ENCODE results near the gene RTP4. TPM values are rescaled to one million over a fixed set of nuclear protein-coding genes. Genes with fewer than 3 reads are reported as not detected.

RTP4 gene
- total and polyA plus RNA-seq, 2 donors (not counting 3 experiments of a cell fraction or from before 2014, with no cell fraction given): 0.12 to 0.22 TPM

GRCh38 chr3:187400756-187401155 lies 32.6 kb downstream of the RTP4 start:
- Histone ChIP-seq H2AFZ (ENCODE audit: low read depth, low read length) (no peak overlapping the region), H3K9me3 (replicated peaks; ENCODE audit: control insufficient read depth, insufficient read depth, low read length) (no peaks in the 10 kb centered on the region)
- no peak for FAIRE-seq

GRCh38 chr3:187401856-187402255 lies 33.7 kb downstream of the RTP4 start:
- Histone ChIP-seq H2AFZ (ENCODE audit: low read depth, low read length) (no peak overlapping the region), H3K4me2 (ENCODE audit: insufficient read depth, low read length) (no peak overlapping the region), H3K79me2 (ENCODE audit: control insufficient read depth, insufficient read depth, low read length) (no peaks in the 10 kb centered on the region), H3K27me3 (ENCODE audit: control insufficient read depth in 2 of 2, insufficient read depth in 2 of 2, low read length in 2 of 2) (no peaks in the 10 kb centered on the region), H3K4me1 (ENCODE audit: control insufficient read depth, extremely low read depth, insufficient read depth, low read length) (peaks cover 3% of the 10 kb centered on the region), H4K20me1 (replicated peaks; ENCODE audit: control insufficient read depth, extremely low read depth, insufficient read depth, low read length) (no peaks in the 10 kb centered on the region), H3K9ac (replicated peaks; ENCODE audit: extremely low read depth, insufficient read depth, low read length) (no peak overlapping the region), H3K9me1 (replicated peaks; ENCODE audit: control insufficient read depth, extremely low read depth, insufficient read depth, low read length) (no peaks in the 10 kb centered on the region), H3K27ac (ENCODE audit: insufficient read depth, low read depth, low read length) (no peak overlapping the region), H3K36me3 (ENCODE audit: control insufficient read depth in 2 of 2, extremely low read depth in 1 of 2, insufficient read depth in 2 of 2, low read length in 2 of 2) (no peaks in the 10 kb centered on the region), H3K4me3 (replicated peaks in 1 of 3; ENCODE audit: insufficient read depth in 1 of 3, low read depth in 1 of 3, low read length in 3 of 3) (no peak overlapping the region), H3K9me3 (replicated peaks; ENCODE audit: control insufficient read depth, insufficient read depth, low read length) (no peaks in the 10 kb centered on the region)
- no TSS peak for BruUV-seq (replicated peaks)
- intact Hi-C loops (cut with micrococcal nuclease): no loop called here
- DNase-seq (ENCODE audit: low read depth, low spot score): no peak
- dilution Hi-C loops (cut with MboI; ENCODE audit: extremely low pct_ligation_motif_present, low sequenced_read_pairs): no loop called here
- ChIA-PET CTCF (no interaction called here), POLR2A (no interaction called here)
- TF ChIP-seq GATA2 (IDR thresholded peaks at IDR 0.05; ENCODE audit: insufficient read depth, insufficient read length, low read depth, low read length): no peak
- no peak for TF ChIP-seq EZH2 (IDR thresholded peaks at IDR 0.05; ENCODE audit: borderline replicate concordance, low read depth, low read length, severe bottlenecking)
- TF ChIP-seq POLR2AphosphoS5 (IDR thresholded peaks at IDR 0.05; ENCODE audit: insufficient read depth, low read depth, low read length): no peak
- TF ChIP-seq FOS (IDR thresholded peaks at IDR 0.05; ENCODE audit: borderline replicate concordance, insufficient read depth, low read length): no peak
- TF ChIP-seq JUN (IDR thresholded peaks at IDR 0.05; ENCODE audit: borderline replicate concordance, insufficient read depth, insufficient read length, low read depth): no peak
- no peak for TF ChIP-seq MYC (IDR thresholded peaks at IDR 0.05; ENCODE audit: low read depth, low read length)
- TF ChIP-seq CTCF (IDR thresholded peaks at IDR 0.05; ENCODE audit: extremely low read depth in 1 of 2, insufficient read depth in 1 of 2, low read depth in 1 of 2, low read length in 2 of 2): no peak
- TF ChIP-seq MAX (IDR thresholded peaks at IDR 0.05; ENCODE audit: insufficient read depth, insufficient read length): no peak
- TF ChIP-seq POLR2A (IDR thresholded peaks at IDR 0.05; ENCODE audit: low read depth, low read length): no peak
- no peak for FAIRE-seq

More at GRCh38 chr3:187400756-187401155, 32.6 kb downstream of the RTP4 start:
- CTCF ChIA-PET: no interaction called here
- Histone ChIP-seq H3K4me1 (ENCODE audit: control insufficient read depth, extremely low read depth, insufficient read depth, low read length) (peaks cover 3% of the 10 kb centered on the region), H3K4me2 (ENCODE audit: insufficient read depth, low read length) (no peak overlapping the region), H3K36me3 (ENCODE audit: control insufficient read depth in 2 of 2, extremely low read depth in 1 of 2, insufficient read depth in 2 of 2, low read length in 2 of 2) (no peaks in the 10 kb centered on the region), H4K20me1 (replicated peaks; ENCODE audit: control insufficient read depth, extremely low read depth, insufficient read depth, low read length) (no peaks in the 10 kb centered on the region), H3K79me2 (ENCODE audit: control insufficient read depth, insufficient read depth, low read length) (no peaks in the 10 kb centered on the region), H3K27ac (ENCODE audit: insufficient read depth, low read depth, low read length) (no peak overlapping the region), H3K9ac (replicated peaks; ENCODE audit: extremely low read depth, insufficient read depth, low read length) (no peak overlapping the region), H3K4me3 (replicated peaks in 1 of 3; ENCODE audit: insufficient read depth in 1 of 3, low read depth in 1 of 3, low read length in 3 of 3) (no peak overlapping the region), H3K9me1 (replicated peaks; ENCODE audit: control insufficient read depth, extremely low read depth, insufficient read depth, low read length) (no peaks in the 10 kb centered on the region), H3K27me3 (ENCODE audit: control insufficient read depth in 2 of 2, insufficient read depth in 2 of 2, low read length in 2 of 2) (no peaks in the 10 kb centered on the region)
- dilution Hi-C loops (cut with MboI; ENCODE audit: extremely low pct_ligation_motif_present, low sequenced_read_pairs): no loop called here
- BruUV-seq (replicated peaks): no TSS peak
- POLR2A ChIA-PET: no interaction called here
- no peak for TF ChIP-seq MYC (IDR thresholded peaks at IDR 0.05; ENCODE audit: low read depth, low read length)
- intact Hi-C loops (cut with micrococcal nuclease): no loop called here
- DNase-seq (ENCODE audit: low read depth, low spot score): no peak
